T-cell (primary cell): Measurements from ENCODE around the gene LUZP2. TPM values are rescaled to one million over a fixed set of nuclear protein-coding genes. Genes with fewer than 3 reads are reported as not detected.
"Not testable (repeated sequence)": the region's sequence is repeated elsewhere in the genome, so short reads cannot be mapped to it uniquely, and the experiment has no call there.

ENCODE experiments used
- ATAC-seq, 4 experiments: fragments of 200-7000 bp in 3 of 4; fragments of 150-1000 bp in 1 of 4; cut with Tn5 transposase; replicated peaks in 1 of 4; 1 replicate in 3 of 4; 2 replicates in 1 of 4; pipeline ENCODE4 v1.10.0; 2021; ENCODE audit warnings: moderate library complexity in 3 of 4, mild to moderate bottlenecking in 2 of 4, moderate number of reproducible peaks in 1 of 4
- CTCF ChIA-PET, 2 donors: fragments of 300-600 bp; sonication (Branson Sonifier 250); formaldehyde crosslinking; loops; one replicate each; lab custom pipeline; 2022; ENCODE audit warnings: antibody characterized with exemption in 2 of 2; lab: Charles Lee
- POLR2A ChIA-PET, 2 donors: fragments of 300-600 bp; sonication (Branson Sonifier 250); formaldehyde crosslinking; loops; one replicate each; lab custom pipeline; 2022; ENCODE audit warnings: antibody characterized with exemption in 2 of 2; lab: Charles Lee
- DNase-seq, 35 experiments: peaks; one replicate each; pipeline versions ENCODE4 v3.0.0 to v3.0.0-alpha.2; 2013 to 2023
- H3K27ac ChIP-seq: one replicate; pipeline ENCODE4 v1.5.1; 2013; ENCODE audit warnings: low read length
- H3K27me3 ChIP-seq, 2 experiments: replicated peaks in 1 of 2; 1 replicate in 1 of 2; 2 replicates in 1 of 2; pipeline versions ENCODE4 v1.6.1 to v1.7.0; 2013; ENCODE audit warnings: low read length in 1 of 2, mixed read lengths in 1 of 2; ENCODE audit not compliant: control insufficient read depth in 2 of 2, insufficient read depth in 2 of 2; ENCODE audit errors: extremely low read depth in 1 of 2
- H3K36me3 ChIP-seq, 2 donors: 1 replicate in 1 of 2; 2 replicates in 1 of 2; pipeline versions ENCODE4 v1.6.1 to v1.7.0; 2013; ENCODE audit warnings: low read length in 1 of 2; ENCODE audit not compliant: control insufficient read depth in 2 of 2, insufficient read depth in 1 of 2; ENCODE audit errors: extremely low read depth in 1 of 2
- H3K4me1 ChIP-seq, 2 experiments: 1 replicate in 1 of 2; 2 replicates in 1 of 2; pipeline versions ENCODE4 v1.6.1 to v1.7.0; 2013; ENCODE audit warnings: low read length in 2 of 2, mixed read lengths in 1 of 2; ENCODE audit not compliant: insufficient read depth in 2 of 2, control insufficient read depth in 1 of 2; ENCODE audit errors: extremely low read depth in 1 of 2
- H3K4me3 ChIP-seq, 2 donors: 1 replicate in 1 of 2; 2 replicates in 1 of 2; pipeline versions ENCODE4 v1.5.1 to v1.7.0; 2013; ENCODE audit warnings: mild to moderate bottlenecking in 2 of 2, low read length in 1 of 2, moderate library complexity in 1 of 2; ENCODE audit not compliant: control insufficient read depth in 1 of 2; ENCODE audit errors: extremely low read depth in 1 of 2
- H3K9me3 ChIP-seq: 2 replicates; pipeline ENCODE4 v1.7.0; 2013
- H3K27ac Mint-ChIP-seq, 2 donors: one replicate each; pipeline ENCODE4 v1.8.0; 2020 to 2021; ENCODE audit warnings: mild to moderate bottlenecking in 2 of 2, mixed read lengths in 2 of 2
- H3K27me3 Mint-ChIP-seq, 2 donors: one replicate each; pipeline ENCODE4 v1.8.0; 2021 to 2022; ENCODE audit warnings: mixed read lengths in 2 of 2
- H3K36me3 Mint-ChIP-seq: one replicate; pipeline ENCODE4 v1.8.0; 2021; ENCODE audit warnings: mixed read lengths
- H3K4me1 Mint-ChIP-seq, 3 donors: one replicate each; pipeline ENCODE4 v1.8.0; 2020 to 2022; ENCODE audit warnings: mixed read lengths in 3 of 3, mild to moderate bottlenecking in 1 of 3
- H3K4me3 Mint-ChIP-seq, 3 donors: one replicate each; pipeline ENCODE4 v1.8.0; 2020 to 2022; ENCODE audit warnings: mild to moderate bottlenecking in 3 of 3, mixed read lengths in 3 of 3, moderate library complexity in 3 of 3
- H3K9me3 Mint-ChIP-seq, 3 donors: one replicate each; pipeline ENCODE4 v1.8.0; 2020 to 2022; ENCODE audit warnings: mixed read lengths in 3 of 3
- WGBS: methylation state at CpG from one replicate; pipeline ENCODE4 v1.1.5; 2013; ENCODE audit warnings: missing lambda C conversion rate; ENCODE audit not compliant: insufficient coverage; 5-methylcytosine and 5-hydroxymethylcytosine counted together
- total RNA-seq, 35 experiments: library from RNA in 6 of 35; stranded (reverse) in 6 of 35; fragments of 120-200 nt in 1 of 35; gene quantifications; one replicate each; pipeline versions ENCODE4 v1.2.1 to v1.2.4 and lab custom pipeline; 2013 to 2026

LUZP2 gene
- total RNA-seq, 5 donors from 2014 or later (not counting 1 experiment from before 2014, with no cell fraction given): not detected

GRCh38 chr11:24965748-24966147, 468.9 kb downstream of the LUZP2 start:
- Histone ChIP-seq H3K27me3 (no peaks in the 10 kb centered on the region), H3K4me1 (no peaks in the 10 kb centered on the region), H3K4me3 (no peak overlapping the region), H3K27ac (no peak overlapping the region), H3K9me3 (no peaks in the 10 kb centered on the region), H3K36me3 (no peaks in the 10 kb centered on the region)
- H3K36me3 Mint-ChIP-seq: no peaks in the 10 kb centered on the region
- no peak overlapping the region for H3K4me3 Mint-ChIP-seq
- no peak for DNase-seq
- peaks cover 10 to 14% (median 12%) of the 10 kb centered on the region in 3 donors for H3K9me3 Mint-ChIP-seq
- no peak for ATAC-seq
- H3K4me1 Mint-ChIP-seq: no peaks in the 10 kb centered on the region
- no peak overlapping the region for H3K27ac Mint-ChIP-seq
- H3K27me3 Mint-ChIP-seq: no peaks in the 10 kb centered on the region
- ChIA-PET CTCF (no interaction called here), POLR2A (no interaction called here)

DNA sequence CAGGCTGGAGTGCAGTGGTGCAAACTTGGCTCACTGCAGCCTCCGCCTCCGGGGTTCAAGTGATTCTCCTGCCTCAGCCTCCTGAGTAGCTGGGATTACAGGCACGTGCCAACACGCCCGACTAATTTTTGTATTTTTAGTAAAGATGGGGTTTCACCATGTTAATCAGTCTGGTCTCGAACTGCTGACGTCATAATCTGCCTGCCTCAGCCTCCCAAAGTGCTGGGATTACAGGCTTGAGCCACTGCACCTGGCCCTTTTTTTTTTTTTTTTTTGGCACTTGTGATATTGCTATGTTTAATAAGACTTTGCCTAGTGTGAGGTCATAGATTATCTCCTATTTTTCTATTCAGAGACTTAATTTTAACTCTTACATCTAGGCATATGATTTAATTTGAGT, 497.1 kb downstream of the LUZP2 start:
- H3K4me3 ChIP-seq, H3K27ac ChIP-seq, H3K4me1 ChIP-seq, ATAC-seq, H3K4me3 Mint-ChIP-seq, H3K9me3 ChIP-seq, H3K36me3 ChIP-seq, DNase-seq, H3K36me3 Mint-ChIP-seq, POLR2A ChIA-PET, H3K27me3 ChIP-seq, H3K4me1 Mint-ChIP-seq, H3K27me3 Mint-ChIP-seq, CTCF ChIA-PET, H3K27ac Mint-ChIP-seq: not testable (repeated sequence)
- peaks cover 8 to 21% (median 14%) of the 10 kb centered on the region in 3 donors for H3K9me3 Mint-ChIP-seq
- 80% methylated on average over 1 of the region's 7 CpGs for WGBS

DNA sequence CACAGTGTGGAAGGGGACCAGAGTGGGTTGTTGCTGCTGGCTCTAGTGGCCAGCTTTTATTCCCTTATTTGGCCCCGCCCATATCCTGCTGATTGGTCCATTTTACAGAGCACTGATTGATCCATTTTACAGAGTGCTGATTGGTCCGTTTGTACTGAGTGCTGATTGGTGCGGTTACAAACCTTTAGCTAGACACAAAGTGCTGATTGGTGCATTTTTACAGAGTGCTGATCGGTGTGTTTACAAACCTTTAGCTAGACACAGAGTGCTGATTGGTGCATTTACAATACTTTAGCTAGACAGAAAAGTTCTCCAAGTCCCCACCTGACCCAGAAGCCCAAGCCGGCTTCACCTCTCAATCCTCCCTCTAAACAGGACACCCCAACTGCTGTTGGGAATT, 503.1 kb downstream of the LUZP2 start:
- H3K27me3 ChIP-seq, H3K27me3 Mint-ChIP-seq, H3K4me3 ChIP-seq, CTCF ChIA-PET, H3K36me3 Mint-ChIP-seq, H3K4me3 Mint-ChIP-seq, DNase-seq, H3K27ac Mint-ChIP-seq, H3K36me3 ChIP-seq, H3K4me1 Mint-ChIP-seq, H3K9me3 ChIP-seq, POLR2A ChIA-PET, ATAC-seq, H3K27ac ChIP-seq, H3K4me1 ChIP-seq: not testable (repeated sequence)
- 67% methylated on average over 4 of the region's 5 CpGs for WGBS
- peaks cover 5 to 14% (median 12%) of the 10 kb centered on the region in 3 donors for H3K9me3 Mint-ChIP-seq

DNA sequence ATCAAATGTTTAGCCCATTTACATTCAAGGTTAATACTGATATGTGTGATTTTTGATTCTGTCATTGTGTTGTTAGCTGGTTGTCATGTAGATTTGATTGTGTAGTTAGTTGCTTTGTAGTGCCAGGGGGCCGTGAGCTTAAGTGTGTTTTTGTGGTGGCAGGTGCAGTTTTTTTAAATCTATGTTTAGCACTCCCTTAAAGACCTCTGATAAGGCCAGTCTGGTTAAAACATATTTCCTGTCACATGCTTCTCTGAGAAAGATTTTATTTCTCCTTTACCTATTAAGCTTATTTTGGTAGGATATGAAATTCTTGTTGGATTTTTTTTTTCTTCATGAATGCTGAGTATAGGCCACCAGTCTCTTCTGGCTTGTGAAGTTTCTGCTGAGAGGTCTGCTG, 540.6 kb downstream of the LUZP2 start:
- Histone ChIP-seq H3K27me3 (no peaks in the 10 kb centered on the region), H3K4me1 (no peaks in the 10 kb centered on the region), H3K27ac (no peak overlapping the region), H3K9me3 (no peaks in the 10 kb centered on the region), H3K4me3 (no peak overlapping the region), H3K36me3 (no peaks in the 10 kb centered on the region)
- CTCF ChIA-PET: no interaction called here
- ATAC-seq (no peak), DNase-seq (no peak)
- no CpG with 5 or more reads among the region's 1 CpG for WGBS
- no peaks in the 10 kb centered on the region for H3K36me3 Mint-ChIP-seq
- no peaks in the 10 kb centered on the region for H3K27me3 Mint-ChIP-seq
- H3K4me1 Mint-ChIP-seq: no peaks in the 10 kb centered on the region
- POLR2A ChIA-PET: no interaction called here
- H3K9me3 Mint-ChIP-seq: peaks cover 7 to 35% (median 22%) of the 10 kb centered on the region in 3 donors
- no peak overlapping the region for H3K4me3 Mint-ChIP-seq
- no peak overlapping the region for H3K27ac Mint-ChIP-seq

- Histone ChIP-seq H3K36me3 (no peaks in the 10 kb centered on the region), H3K9me3 (no peaks in the 10 kb centered on the region), H3K27me3 (no peaks in the 10 kb centered on the region), H3K4me1 (no peaks in the 10 kb centered on the region), H3K4me3 (no peak overlapping the region), H3K27ac (no peak overlapping the region)
- no peaks in the 10 kb centered on the region for H3K4me1 Mint-ChIP-seq
- POLR2A ChIA-PET: no interaction called here
- CTCF ChIA-PET: interaction anchor here in 1 of 2 donors (1.0 kb wide), 1 partner anchor 13 kb away, joined by 3 read pairs; no protein-coding TSS in a partner anchor
- H3K27me3 Mint-ChIP-seq: no peaks in the 10 kb centered on the region
- peaks cover 14 to 34% (median 24%) of the 10 kb centered on the region in 3 donors for H3K9me3 Mint-ChIP-seq
- no peaks in the 10 kb centered on the region for H3K36me3 Mint-ChIP-seq
- ATAC-seq (no peak), DNase-seq (no peak)
- no peak overlapping the region for H3K4me3 Mint-ChIP-seq
- H3K27ac Mint-ChIP-seq: no peak overlapping the region
Measured at GRCh38 chr11:25038131-25038530, 541.3 kb downstream of the LUZP2 start.

DNA sequence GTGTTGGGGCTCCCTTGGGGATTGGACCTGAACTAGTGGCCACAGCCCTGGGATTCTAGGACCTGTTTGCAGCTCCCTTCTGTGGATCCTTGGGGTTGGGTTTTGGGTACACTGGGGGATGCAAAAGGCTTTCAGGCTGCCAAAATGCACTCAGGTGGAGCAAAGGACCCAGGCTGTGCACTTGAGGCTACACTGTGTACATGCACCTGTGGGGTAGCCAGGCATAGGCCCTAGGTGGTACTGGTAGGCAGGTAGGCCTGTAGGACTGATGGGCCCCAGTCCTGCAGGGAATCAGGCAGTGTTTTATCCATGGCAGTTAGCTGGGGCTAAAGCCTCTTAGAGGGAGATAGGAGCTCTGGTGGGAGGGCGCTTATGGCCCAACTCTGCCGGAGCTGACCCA, 542.3 kb downstream of the LUZP2 start:
- WGBS: no CpG with 5 or more reads among the region's 2 CpGs
- no peak overlapping the region for H3K4me3 Mint-ChIP-seq
- no peak overlapping the region for H3K27ac Mint-ChIP-seq
- H3K9me3 ChIP-seq: no peaks in the 10 kb centered on the region
- H3K4me1 Mint-ChIP-seq: no peaks in the 10 kb centered on the region
- no peaks in the 10 kb centered on the region for H3K4me1 ChIP-seq
- H3K9me3 Mint-ChIP-seq: peaks cover 17 to 26% (median 20%) of the 10 kb centered on the region in 3 donors
- no peaks in the 10 kb centered on the region for H3K36me3 Mint-ChIP-seq
- no peak overlapping the region for H3K4me3 ChIP-seq
- CTCF ChIA-PET: no interaction called here
- ATAC-seq (no peak), DNase-seq (no peak)
- no peaks in the 10 kb centered on the region for H3K36me3 ChIP-seq
- no peaks in the 10 kb centered on the region for H3K27me3 Mint-ChIP-seq
- H3K27ac ChIP-seq: no peak overlapping the region
- POLR2A ChIA-PET: no interaction called here
- H3K27me3 ChIP-seq: no peaks in the 10 kb centered on the region

DNA sequence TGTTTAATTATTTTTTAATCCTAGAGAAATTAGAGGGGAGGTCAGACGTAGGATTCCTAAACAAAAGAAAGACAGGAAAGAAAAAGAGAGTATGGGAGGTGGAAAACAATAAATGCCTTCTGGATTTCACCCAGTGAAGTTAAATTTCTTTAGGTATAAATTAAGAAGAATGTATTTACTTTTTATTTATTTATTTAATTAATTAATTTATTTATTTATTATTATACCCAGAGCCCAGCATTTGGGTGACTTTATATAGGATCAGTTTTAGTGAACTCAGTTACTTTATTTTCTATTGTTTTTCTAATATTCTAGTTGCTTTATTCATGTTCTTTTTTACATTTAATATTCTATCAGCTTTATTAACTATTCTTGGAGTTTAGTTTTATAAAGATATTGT, 551.8 kb downstream of the LUZP2 start:
- Mint-ChIP-seq H3K9me3 (peaks cover 4 to 11% (median 11%) of the 10 kb centered on the region in 3 donors), H3K4me1 (no peaks in the 10 kb centered on the region), H3K4me3 (no peak overlapping the region), H3K27me3 (no peaks in the 10 kb centered on the region), H3K27ac (no peak overlapping the region), H3K36me3 (no peaks in the 10 kb centered on the region)
- no peak overlapping the region for H3K27ac ChIP-seq
- ChIA-PET POLR2A (no interaction called here), CTCF (no interaction called here)
- ATAC-seq (no peak), DNase-seq (no peak)
- no CpG with 5 or more reads among the region's 1 CpG for WGBS
- no peaks in the 10 kb centered on the region for H3K4me1 ChIP-seq
- H3K9me3 ChIP-seq: no peaks in the 10 kb centered on the region
- H3K36me3 ChIP-seq: no peaks in the 10 kb centered on the region
- no peaks in the 10 kb centered on the region for H3K27me3 ChIP-seq
- H3K4me3 ChIP-seq: no peak overlapping the region
